NCI-H1436 (cell line): ENCODE measurements around the gene MPC2.
"Not testable (repeated sequence)": the region's sequence is repeated elsewhere in the genome, so short reads cannot be mapped to it uniquely, and the experiment has no call there.

Experiments used
- DNase-seq: peaks from one replicate; lab custom pipeline; 2025; lab: John Stamatoyannopoulos, UW

MPC2 gene

DNA sequence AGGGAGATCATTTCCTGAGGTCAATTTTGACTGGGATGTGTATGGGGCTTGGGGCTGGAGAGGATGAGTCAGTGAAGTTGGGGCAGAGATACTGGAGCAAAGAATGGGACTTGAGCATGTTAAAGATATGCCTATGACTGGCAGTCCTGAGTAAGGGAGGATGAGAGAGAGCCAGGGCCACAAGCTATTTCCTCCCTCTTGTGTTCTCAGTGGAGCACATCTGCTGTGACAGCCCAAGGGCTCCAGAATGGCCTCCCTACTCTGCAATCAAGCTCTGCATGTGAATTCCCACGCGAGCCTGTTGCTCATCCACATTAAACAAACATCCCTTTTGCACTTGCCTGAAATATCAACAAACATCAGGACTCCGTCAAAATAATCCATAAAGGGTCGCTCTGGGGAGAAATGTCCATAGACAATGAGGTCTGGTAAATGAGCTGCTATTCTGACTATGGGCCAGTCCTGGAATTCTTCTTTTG, 32.2 kb downstream of the MPC2 start:
- DNase-seq: no peak

DNA sequence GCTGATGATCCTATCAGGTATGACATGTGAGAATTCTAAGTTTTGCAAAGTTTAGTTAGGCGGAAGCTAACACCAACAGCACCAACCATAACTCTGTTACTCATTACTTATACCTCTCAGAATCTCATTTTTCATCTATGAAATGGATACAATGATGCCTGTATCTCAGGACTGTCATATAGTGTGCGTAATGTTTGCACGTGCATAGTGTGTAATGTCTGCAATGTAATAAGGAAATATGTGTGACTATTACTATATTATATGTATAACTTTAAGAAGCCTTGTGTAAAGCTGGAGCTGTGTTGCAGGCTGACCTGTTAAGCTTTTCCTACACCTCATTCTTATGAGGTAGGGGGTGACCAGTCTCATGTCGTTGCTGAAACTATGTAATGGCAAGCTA, 36.0 kb downstream of the MPC2 start:
- DNase-seq: no peak

GRCh38 chr1:167899253-167899681, 37.6 kb downstream of the MPC2 start:
- DNase-seq: no peak

GRCh38 chr1:167898578-167899222, 38.2 kb downstream of the MPC2 start:
- DNase-seq: no peak

GRCh38 chr1:167893798-167894197, 43.1 kb downstream of the MPC2 start:
- no peak for DNase-seq

DNA sequence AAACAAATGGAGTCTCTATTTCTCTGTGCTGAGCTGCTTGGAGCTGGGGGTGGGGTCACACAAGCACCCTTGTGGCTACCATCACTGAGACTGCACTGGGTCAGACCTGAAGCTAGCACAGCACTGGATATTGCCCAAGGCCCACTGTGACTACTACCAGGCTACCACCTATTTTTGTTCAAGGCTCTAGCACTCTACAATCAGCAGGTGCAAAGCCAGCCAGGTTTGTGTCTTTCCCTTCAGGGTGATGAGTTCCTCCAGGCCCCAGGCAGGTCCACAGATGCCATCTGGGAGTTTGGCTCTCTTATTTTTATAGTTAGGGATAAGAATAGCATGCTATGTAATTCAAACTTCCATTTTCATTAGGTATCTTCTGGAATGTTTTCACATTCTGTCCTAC, 46.5 kb downstream of the MPC2 start:
- DNase-seq: no peak

DNA sequence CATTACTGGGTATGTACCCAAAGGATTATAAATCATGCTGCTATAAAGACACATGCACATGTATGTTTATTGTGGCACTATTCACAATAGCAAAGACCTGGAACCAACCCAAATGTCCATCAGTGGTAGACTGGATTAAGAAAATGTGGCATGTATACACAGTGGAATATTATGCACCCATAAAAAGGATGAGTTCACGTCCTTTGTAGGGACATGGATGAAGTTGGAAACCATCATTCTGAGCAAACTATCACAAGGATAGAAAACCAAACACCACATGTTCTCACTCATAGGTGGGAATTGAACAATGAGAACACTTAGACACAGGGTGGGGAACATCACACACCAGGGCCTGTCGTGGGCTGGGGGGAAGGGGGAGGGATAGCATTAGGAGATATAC, 49.7 kb downstream of the MPC2 start:
- DNase-seq: not testable (repeated sequence)

- no peak for DNase-seq
These were observed 54.5 kb downstream of the MPC2 start for GRCh38 chr1:167882376-167882775.

DNA sequence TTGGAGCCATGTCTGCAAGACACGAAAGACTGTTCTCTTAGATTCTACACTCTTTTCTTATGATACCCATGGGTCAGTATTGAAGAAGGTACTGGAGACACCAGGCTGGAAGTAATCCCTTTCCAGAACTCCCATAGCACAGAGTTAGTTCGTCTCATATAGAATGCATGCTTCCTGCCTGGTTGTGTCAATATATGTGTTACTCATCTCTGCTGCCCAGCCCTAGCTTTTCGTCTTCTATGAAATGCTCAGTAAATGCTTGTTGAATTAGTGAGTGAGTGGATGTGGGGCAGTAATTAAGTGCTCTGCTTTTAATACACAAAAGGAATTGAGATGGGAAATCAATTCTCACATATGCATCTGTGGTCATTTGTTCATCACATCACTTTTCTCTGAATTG, 55.1 kb downstream of the MPC2 start:
- DNase-seq: no peak

DNA sequence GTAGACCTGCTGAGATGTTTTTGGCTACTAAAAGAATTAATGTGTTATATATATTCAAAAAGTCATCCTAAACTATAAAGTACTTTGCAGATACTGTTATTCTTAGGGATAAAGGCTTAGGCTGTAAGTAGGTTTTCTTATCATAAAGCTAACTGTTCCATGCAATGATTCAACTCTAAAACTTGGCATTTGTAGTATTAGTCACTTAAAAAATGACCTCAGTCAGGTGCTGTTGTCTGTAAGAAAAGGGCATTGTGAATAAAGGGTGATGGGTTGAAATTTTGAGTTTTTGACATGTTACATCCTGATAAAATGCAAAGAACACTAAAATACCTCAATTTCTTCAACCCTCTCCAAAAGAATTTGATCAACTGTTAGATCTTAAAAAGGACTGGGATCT, 55.8 kb downstream of the MPC2 start:
- no peak for DNase-seq

GRCh38 chr1:167880580-167881021, 56.3 kb downstream of the MPC2 start:
- DNase-seq: no peak

DNA sequence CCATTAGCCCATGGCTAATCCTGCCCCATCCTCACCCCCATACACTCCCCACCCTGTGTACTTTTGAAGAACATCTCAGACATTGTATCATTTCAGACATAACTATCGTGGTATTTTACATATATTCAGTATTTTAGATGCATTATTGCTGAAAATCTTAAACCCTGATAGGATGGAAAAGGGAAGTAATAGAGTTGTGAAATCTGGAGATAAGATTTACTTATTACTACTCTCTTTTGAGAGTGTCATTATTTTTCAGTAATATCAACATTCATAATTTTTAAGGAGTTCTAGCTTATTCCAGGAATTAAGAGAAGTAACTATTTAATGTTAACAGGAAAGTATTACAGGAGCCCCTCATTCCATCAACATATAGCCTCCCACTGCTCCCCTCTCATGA, 57.4 kb downstream of the MPC2 start:
- no peak for DNase-seq

DNA sequence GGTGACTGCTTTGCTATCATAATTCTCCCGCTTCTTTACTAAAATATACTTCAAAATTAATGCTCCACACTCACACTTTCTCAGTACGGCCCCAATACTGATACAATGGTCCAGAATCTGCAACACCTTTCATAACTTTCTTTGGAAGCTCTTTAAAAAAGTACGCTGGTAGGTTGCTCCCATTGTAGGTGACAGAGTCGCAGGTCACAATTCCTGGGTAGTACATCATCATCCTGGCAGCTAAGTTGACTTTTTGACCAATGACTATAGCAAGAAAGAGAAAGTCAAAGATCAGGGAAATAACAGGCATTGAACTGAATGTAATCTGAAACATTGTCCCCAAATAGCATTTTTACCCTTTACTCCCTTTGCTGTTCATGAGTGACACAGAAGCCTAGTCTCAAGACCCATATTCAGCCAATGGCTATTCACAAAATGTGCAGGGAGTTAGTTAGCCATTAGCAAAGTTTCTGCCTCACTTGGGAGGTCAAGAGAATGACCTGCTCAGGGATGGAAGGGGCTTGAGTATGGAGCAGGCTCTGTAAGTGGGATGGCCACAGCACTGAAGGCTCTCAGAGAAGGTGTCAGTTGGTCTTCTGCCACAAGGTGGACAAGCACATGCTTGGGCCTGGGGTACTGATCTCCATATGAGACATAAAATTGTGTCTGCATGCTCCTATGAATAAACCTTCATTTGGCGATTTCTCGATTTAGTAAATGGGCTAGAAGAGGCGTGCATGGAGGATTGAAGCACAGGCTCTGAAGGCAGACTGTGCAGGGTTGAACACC, 58.3 kb downstream of the MPC2 start:
- DNase-seq: no peak

DNA sequence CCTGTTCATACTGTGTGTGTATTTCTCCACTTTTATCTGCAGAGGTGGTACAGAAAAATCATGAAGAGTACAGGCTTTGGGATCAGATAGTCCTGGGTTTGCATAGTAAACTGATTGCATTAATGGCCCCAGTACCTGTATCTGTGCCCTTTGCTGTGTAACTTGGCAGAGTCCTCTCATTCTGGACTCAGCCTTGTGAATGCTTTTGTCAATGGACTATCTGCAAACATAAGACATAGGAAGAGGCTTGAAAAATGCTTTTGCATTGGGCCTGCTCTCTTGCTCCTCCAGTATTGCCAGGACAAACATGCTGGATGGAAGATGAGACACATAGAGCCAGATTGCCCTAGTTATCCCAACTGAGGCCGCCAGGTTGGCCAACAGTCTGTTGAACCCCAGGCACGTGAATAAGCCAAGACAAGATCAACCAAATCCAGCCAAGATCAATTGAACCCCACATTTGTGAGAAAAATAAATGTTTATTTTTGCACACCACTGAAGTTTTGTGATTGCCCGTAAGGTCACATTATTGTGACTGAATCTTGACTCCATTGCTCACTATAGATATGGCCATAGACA, 60.2 kb downstream of the MPC2 start:
- DNase-seq: no peak

DNA sequence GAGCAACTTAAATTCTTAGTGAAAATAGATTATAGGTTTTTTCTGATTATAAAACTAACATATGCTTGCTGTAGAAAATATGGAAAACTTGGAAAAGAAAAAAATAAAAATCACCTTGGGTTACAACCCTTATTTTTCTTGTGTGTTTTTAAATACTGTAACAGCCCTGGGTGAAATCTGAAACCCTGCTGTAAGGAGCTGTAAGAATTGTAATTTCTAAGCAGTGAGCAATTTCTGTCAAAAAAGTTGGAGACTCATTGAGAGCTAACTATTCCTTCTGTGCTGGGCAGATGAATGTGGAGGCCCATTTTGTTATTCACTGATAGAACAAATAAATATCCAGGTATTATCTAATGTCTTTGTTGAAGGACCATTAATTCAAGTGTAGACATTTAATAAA, 65.5 kb downstream of the MPC2 start:
- DNase-seq: no peak

DNA sequence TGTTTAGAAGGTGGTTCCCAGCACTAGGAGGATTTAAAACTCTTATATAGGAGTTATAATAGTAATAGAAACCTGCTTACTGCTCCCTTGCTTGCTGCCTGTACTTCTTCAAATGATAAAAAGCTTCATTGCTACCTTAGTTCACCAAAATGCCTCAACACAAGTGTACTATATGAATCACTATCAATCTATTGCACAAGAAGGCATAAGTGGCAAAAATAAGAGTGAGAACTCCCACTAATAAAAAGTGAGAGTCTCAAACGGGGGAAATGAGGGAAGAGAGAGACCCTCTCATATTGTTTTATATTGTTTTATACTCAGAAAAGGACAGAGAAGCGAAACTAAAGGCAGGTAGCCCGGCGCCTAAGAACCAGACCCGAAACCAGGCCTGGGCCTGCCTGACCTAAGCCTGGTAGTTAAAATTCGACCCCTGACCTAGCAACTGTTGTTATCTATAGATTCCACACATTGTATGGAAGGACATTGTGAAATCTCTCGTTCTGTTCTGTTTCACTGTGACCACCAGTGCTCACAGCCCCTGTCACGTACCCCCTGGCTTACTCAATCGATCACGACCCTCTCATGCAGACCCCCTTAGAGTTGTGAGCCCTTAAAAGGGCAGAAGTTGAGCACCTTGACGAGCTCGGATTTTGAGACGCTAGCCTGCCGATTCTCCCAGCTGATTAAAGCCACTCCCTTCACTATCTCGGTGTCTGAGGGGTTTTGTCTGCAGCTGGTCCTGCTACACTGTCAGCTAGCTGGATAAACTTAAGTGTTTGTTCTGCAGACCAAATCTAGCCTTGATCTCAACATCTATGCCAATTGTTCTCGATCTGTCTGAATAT, 67.5 kb downstream of the MPC2 start:
- not testable (repeated sequence) for DNase-seq

GRCh38 chr1:167866739-167867414, 70.0 kb downstream of the MPC2 start:
- DNase-seq: not testable (repeated sequence)
